Panc1 (cell line): ENCODE measurements around the gene CLGN. TPM values are rescaled to one million over a fixed set of nuclear protein-coding genes. Genes with fewer than 3 reads are reported as not detected.

Experiments used
- ATAC-seq: fragments of 200-7000 bp; cut with Tn5 transposase; 2 replicates; pipeline ENCODE4 v1.9.1; 2020; ENCODE audit warnings: mild to moderate bottlenecking, moderate library complexity
- BruUV-seq: library from RNA; stranded (reverse); fragments of 400-500 nt; replicated peaks from 2 replicates; lab custom pipeline; 2021; lab: Mats Ljungman, UMichigan
- CTCF ChIA-PET: fragments of 300-600 bp; sonication (Branson Sonifier 250); formaldehyde crosslinking; loops from one replicate; lab custom pipeline; 2022; ENCODE audit warnings: antibody characterized with exemption; lab: Charles Lee
- POLR2A ChIA-PET: fragments of 300-600 bp; sonication (Branson Sonifier 250); formaldehyde crosslinking; loops from one replicate; lab custom pipeline; 2022; ENCODE audit warnings: antibody characterized with exemption; lab: Charles Lee
- DNase-seq: peaks from one replicate; pipeline ENCODE4 v3.0.0-alpha.2; 2010; ENCODE audit warnings: low read depth, low spot score
- H3K27ac ChIP-seq: 2 replicates; pipeline ENCODE4 v1.5.1; 2011; ENCODE audit warnings: mild to moderate bottlenecking, low read length, inconsistent platforms
- H3K27me3 ChIP-seq: fragments of 200-500 bp; sonication (Bioruptor generic); 2 replicates; pipeline ENCODE4 v1.6.0; 2014; ENCODE audit warnings: low read length, inconsistent platforms; ENCODE audit not compliant: control insufficient read depth, insufficient read depth
- H3K36me3 ChIP-seq: fragments of 200-500 bp; sonication (Bioruptor generic); 2 replicates; pipeline ENCODE4 v1.5.1; 2014; ENCODE audit warnings: inconsistent platforms, mild to moderate bottlenecking, low read length, moderate library complexity; ENCODE audit not compliant: control insufficient read depth, insufficient read depth
- H3K4me1 ChIP-seq: 2 replicates; pipeline ENCODE4 v1.5.1; 2011; ENCODE audit warnings: inconsistent platforms, mild to moderate bottlenecking, low read length, moderate library complexity; ENCODE audit not compliant: control insufficient read depth, insufficient read depth
- H3K4me3 ChIP-seq, 2 experiments: 2 replicates each; pipeline ENCODE4 v1.5.1; 2011 to 2012; ENCODE audit warnings: low read depth in 2 of 2, low read length in 2 of 2, mild to moderate bottlenecking in 2 of 2, inconsistent platforms in 1 of 2, moderate library complexity in 1 of 2
- H3K9me3 ChIP-seq: fragments of 200-500 bp; sonication (Bioruptor generic); 2 replicates; pipeline ENCODE4 v1.5.1; 2014; ENCODE audit warnings: low read depth, mild to moderate bottlenecking, inconsistent platforms, low read length, moderate library complexity; ENCODE audit not compliant: control insufficient read depth, insufficient read depth
- CTCF ChIP-seq: fragments of 450-650 bp; IDR thresholded peaks from 2 replicates; pipeline ENCODE4 v1.5.1; 2017; ENCODE audit warnings: mild to moderate bottlenecking
- POLR2AphosphoS5 ChIP-seq: IDR thresholded peaks from 2 replicates; pipeline ENCODE4 v1.6.1; 2012; ENCODE audit warnings: mild to moderate bottlenecking, low read depth, low read length, moderate library complexity
- REST ChIP-seq, 2 experiments: IDR thresholded peaks; 2 replicates each; pipeline ENCODE4 v1.6.1; 2011 to 2012; ENCODE audit warnings: low read depth in 2 of 2, control low read depth in 1 of 2, low read length in 1 of 2, mild to moderate bottlenecking in 1 of 2, moderate library complexity in 1 of 2; ENCODE audit not compliant: insufficient read depth in 1 of 2
- SIN3A ChIP-seq: IDR thresholded peaks from 2 replicates; pipeline ENCODE4 v1.6.1; 2012; ENCODE audit warnings: low read depth, mild to moderate bottlenecking, low read length, moderate library complexity, borderline replicate concordance; ENCODE audit not compliant: insufficient read depth
- TCF7L2 ChIP-seq: IDR thresholded peaks from 2 replicates; pipeline ENCODE4 v1.6.1; 2011; ENCODE audit warnings: mild to moderate bottlenecking, low read depth, low read length, inconsistent platforms
- in situ Hi-C: cut with HindIII; loops from 2 replicates; pipeline ENCODE4 v1.10.0; 2016; ENCODE audit warnings: low sequenced_read_pairs, low pct_unique_long_range_greater_than_20kb
- intact Hi-C: fragments of 100-400 bp; cut with micrococcal nuclease; formaldehyde crosslinking; loops from one replicate; pipeline ENCODE4 v1.10.0; 2022; ENCODE audit not compliant: unreplicated experiment
- total RNA-seq: library from RNA; stranded (reverse); gene quantifications from one replicate; pipeline ENCODE4 v1.2.1, GENCODE V29; 2021; ENCODE audit not compliant: unreplicated experiment

Gene CLGN
- total RNA-seq, 1 experiment from 2014 or later: 5.4 TPM

GRCh38 chr4:140342620-140343019, 84.8 kb downstream of the CLGN start:
- no TSS peak for BruUV-seq
- ATAC-seq (no peak), DNase-seq (no peak)
- Histone ChIP-seq H3K4me1 (no peaks in the 10 kb centered on the region), H3K4me3 (no peak overlapping the region), H3K9me3 (no peaks in the 10 kb centered on the region), H3K36me3 (no peaks in the 10 kb centered on the region), H3K27ac (no peak overlapping the region), H3K27me3 (no peaks in the 10 kb centered on the region)
- in situ Hi-C loops: no loop called here
- CTCF ChIA-PET: no interaction called here
- intact Hi-C loops: no loop called here
- TF ChIP-seq SIN3A (no peak), REST (IDR thresholded peaks at IDR 0.05; ENCODE audit: insufficient read depth in 1 of 2, low read depth in 2 of 2, low read length in 1 of 2) (no peak), POLR2AphosphoS5 (no peak), CTCF (no peak), TCF7L2 (no peak)
- POLR2A ChIA-PET: no interaction called here

Other genes with a start within 250 kb of the CLGN start
- 30.2 TPM for gene SCOC, start 54.0 kb downstream of the CLGN start, total RNA-seq
- gene MGAT4D, start 70.6 kb upstream of the CLGN start, total RNA-seq: not detected
- 20.9 TPM for gene ELMOD2, start 96.5 kb upstream of the CLGN start, total RNA-seq
- gene UCP1, start 141.3 kb upstream of the CLGN start, total RNA-seq: not detected